MM.1S (cell line): ENCODE results near the gene TEKTIP1.

Experiments used
- EZH2phosphoT487 ChIP-seq: fragments of 300-600 bp; sonication (generic); IDR thresholded peaks from 2 replicates; pipeline ENCODE4 v1.6.1; 2018; ENCODE audit warnings: antibody characterized with exemption, low read length
- TF ChIP-seq, protein P1 (sequence below): fragments of 300-600 bp; sonication (generic); IDR thresholded peaks from 2 replicates; pipeline ENCODE4 v1.5.1; 2016; ENCODE audit warnings: antibody characterized with exemption, low read length, mixed read lengths

GRCh38 chr19:3537101-3537437, 1.9 kb upstream of the TEKTIP1 start:
- TF ChIP-seq, protein P1, sequence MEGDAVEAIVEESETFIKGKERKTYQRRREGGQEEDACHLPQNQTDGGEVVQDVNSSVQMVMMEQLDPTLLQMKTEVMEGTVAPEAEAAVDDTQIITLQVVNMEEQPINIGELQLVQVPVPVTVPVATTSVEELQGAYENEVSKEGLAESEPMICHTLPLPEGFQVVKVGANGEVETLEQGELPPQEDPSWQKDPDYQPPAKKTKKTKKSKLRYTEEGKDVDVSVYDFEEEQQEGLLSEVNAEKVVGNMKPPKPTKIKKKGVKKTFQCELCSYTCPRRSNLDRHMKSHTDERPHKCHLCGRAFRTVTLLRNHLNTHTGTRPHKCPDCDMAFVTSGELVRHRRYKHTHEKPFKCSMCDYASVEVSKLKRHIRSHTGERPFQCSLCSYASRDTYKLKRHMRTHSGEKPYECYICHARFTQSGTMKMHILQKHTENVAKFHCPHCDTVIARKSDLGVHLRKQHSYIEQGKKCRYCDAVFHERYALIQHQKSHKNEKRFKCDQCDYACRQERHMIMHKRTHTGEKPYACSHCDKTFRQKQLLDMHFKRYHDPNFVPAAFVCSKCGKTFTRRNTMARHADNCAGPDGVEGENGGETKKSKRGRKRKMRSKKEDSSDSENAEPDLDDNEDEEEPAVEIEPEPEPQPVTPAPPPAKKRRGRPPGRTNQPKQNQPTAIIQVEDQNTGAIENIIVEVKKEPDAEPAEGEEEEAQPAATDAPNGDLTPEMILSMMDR, result no peak
- TF ChIP-seq EZH2phosphoT487, result no peak
